HCT116 (cell line): ENCODE data around the gene NBEAL2. TPM values are rescaled to one million over a fixed set of nuclear protein-coding genes. Genes with fewer than 3 reads are reported as not detected.

ENCODE experiments used
- ATAC-seq: fragments of 200-7000 bp; cut with Tn5 transposase; 2 replicates; pipeline ENCODE4 v1.9.1; 2020; ENCODE audit warnings: mild to moderate bottlenecking, moderate library complexity
- BruUV-seq: library from RNA; stranded (reverse); fragments of 400-500 nt; replicated peaks from 2 replicates; lab custom pipeline; 2021; lab: Mats Ljungman, UMichigan
- CTCF ChIA-PET: fragments of 300-600 bp; sonication (Branson Sonifier 250); formaldehyde crosslinking; loops from one replicate; lab custom pipeline; 2021; ENCODE audit warnings: antibody characterized with exemption; lab: Charles Lee
- POLR2A ChIA-PET: fragments of 300-600, 350-600 bp; sonication (Branson Sonifier 250); formaldehyde crosslinking; loops from one replicate; lab custom pipeline; 2021; ENCODE audit warnings: antibody characterized with exemption; lab: Charles Lee
- RAD21 ChIA-PET, 2 experiments: fragments of 300-600 bp; sonication (Branson Sonifier 250); formaldehyde crosslinking; loops; one replicate each; lab custom pipeline; 2023; ENCODE audit warnings: low total read pairs in 2 of 2; ENCODE audit not compliant: uncharacterized antibody in 2 of 2, unreplicated experiment in 2 of 2, low non-redundant PET in 1 of 2; lab: Charles Lee
- DNase-seq: peaks from one replicate; pipeline ENCODE4 v3.0.0-alpha.2; 2010; ENCODE audit warnings: low read depth, low spot score
- H2AFZ ChIP-seq: fragments of 200-600 bp; shearing (Covaris generic), sonication (generic); 2 replicates; pipeline ENCODE4 v1.6.1; 2017; ENCODE audit warnings: low read depth, mixed run types, mixed read lengths, antibody characterized with exemption, low read length; ENCODE audit not compliant: poor library complexity, severe bottlenecking
- H3K27ac ChIP-seq: 2 replicates; pipeline ENCODE4 v1.5.1; 2012; ENCODE audit warnings: low read depth, low read length
- H3K27me3 ChIP-seq: fragments of 200-600 bp; sonication (generic); 2 replicates; pipeline ENCODE4 v1.6.1; 2016; ENCODE audit warnings: mixed run types, low read length, mixed read lengths; ENCODE audit not compliant: insufficient read depth
- H3K36me3 ChIP-seq, 2 experiments: fragments of 200-500 bp in 1 of 2; fragments of 200-600 bp in 1 of 2; sonication (Bioruptor generic) in 1 of 2; sonication (generic) in 1 of 2; 2 replicates each; pipeline versions ENCODE4 v1.5.1 to v1.6.1; 2014 to 2016; ENCODE audit warnings: low read length in 2 of 2, inconsistent platforms in 1 of 2, mixed read lengths in 1 of 2, mixed run types in 1 of 2; ENCODE audit not compliant: insufficient read depth in 2 of 2, control insufficient read depth in 1 of 2
- H3K4me1 ChIP-seq, 2 experiments: fragments of 200-600 bp in 1 of 2; sonication (generic) in 1 of 2; 2 replicates each; pipeline versions ENCODE4 v1.5.1 to v1.6.1; 2012 to 2017; ENCODE audit warnings: low read length in 2 of 2, inconsistent platforms in 1 of 2, mild to moderate bottlenecking in 1 of 2, mixed read lengths in 1 of 2, mixed run types in 1 of 2, moderate library complexity in 1 of 2; ENCODE audit not compliant: insufficient read depth in 2 of 2, control insufficient read depth in 1 of 2
- H3K4me2 ChIP-seq: fragments of 200-600 bp; sonication (generic); 2 replicates; pipeline ENCODE4 v1.6.1; 2017; ENCODE audit warnings: mixed run types, low read length, mixed read lengths
- H3K4me3 ChIP-seq, 2 experiments: fragments of 200-600 bp in 1 of 2; sonication (generic) in 1 of 2; replicated peaks in 1 of 2; 2 replicates each; pipeline ENCODE4 v1.5.1; 2011 to 2016; ENCODE audit warnings: low read length in 2 of 2, control low read depth in 1 of 2, low read depth in 1 of 2, mild to moderate bottlenecking in 1 of 2, mixed read lengths in 1 of 2, mixed run types in 1 of 2
- H3K79me2 ChIP-seq: fragments of 200-600 bp; sonication (generic); 2 replicates; pipeline ENCODE4 v1.6.1; 2017; ENCODE audit warnings: mild to moderate bottlenecking, mixed run types, low read length, moderate library complexity, mixed read lengths; ENCODE audit not compliant: insufficient read depth
- H3K9ac ChIP-seq: fragments of 200-600 bp; sonication (generic); 2 replicates; pipeline ENCODE4 v1.6.1; 2016; ENCODE audit warnings: low read length, mixed read lengths
- H3K9me2 ChIP-seq: fragments of 200-600 bp; sonication (generic), shearing (Covaris generic); 2 replicates; pipeline ENCODE4 v1.6.1; 2017; ENCODE audit warnings: mixed run types, mild to moderate bottlenecking, moderate library complexity; ENCODE audit not compliant: insufficient read depth
- H3K9me3 ChIP-seq, 2 experiments: fragments of 200-500 bp in 1 of 2; fragments of 200-600 bp in 1 of 2; sonication (Bioruptor generic) in 1 of 2; sonication (generic) in 1 of 2; 2 replicates each; pipeline ENCODE4 v1.6.1; 2014 to 2017; ENCODE audit warnings: low read length in 2 of 2, mixed read lengths in 2 of 2, inconsistent platforms in 1 of 2, low read depth in 1 of 2, mild to moderate bottlenecking in 1 of 2, mixed run types in 1 of 2, moderate library complexity in 1 of 2; ENCODE audit not compliant: control insufficient read depth in 1 of 2, insufficient read depth in 1 of 2
- H4K20me1 ChIP-seq: fragments of 200-600 bp; sonication (generic), shearing (Covaris generic); 2 replicates; pipeline ENCODE4 v1.6.1; 2017; ENCODE audit warnings: mixed run types, mild to moderate bottlenecking, moderate library complexity; ENCODE audit not compliant: insufficient read depth
- CEBPB ChIP-seq: IDR thresholded peaks from 2 replicates; pipeline ENCODE4 v1.6.1; 2012; ENCODE audit warnings: low read depth
- EGR1 ChIP-seq: IDR thresholded peaks from 2 replicates; pipeline ENCODE4 v1.6.1; 2012; ENCODE audit warnings: low read depth
- ELF1 ChIP-seq: IDR thresholded peaks from 2 replicates; pipeline ENCODE4 v1.6.1; 2012; ENCODE audit warnings: low read depth, borderline replicate concordance
- SP1 ChIP-seq: IDR thresholded peaks from 2 replicates; pipeline ENCODE4 v1.6.1; 2012; ENCODE audit warnings: low read depth
- SRF ChIP-seq: IDR thresholded peaks from 2 replicates; pipeline ENCODE4 v1.6.1; 2012; ENCODE audit warnings: low read depth
- intact Hi-C: fragments of 100-400 bp; cut with micrococcal nuclease; formaldehyde crosslinking; loops from 2 replicates; pipeline ENCODE4 v1.10.0; 2022
- total RNA-seq: library from RNA; stranded (reverse); gene quantifications from one replicate; pipeline ENCODE4 v1.2.1, GENCODE V29; 2021; ENCODE audit not compliant: unreplicated experiment
- TF ChIP-seq, protein P1 (sequence below): IDR thresholded peaks from 2 replicates; pipeline ENCODE4 v1.6.1; 2012
- TF ChIP-seq, protein P2 (sequence below): IDR thresholded peaks from 2 replicates; pipeline ENCODE4 v1.6.1; 2012

Gene NBEAL2
- total RNA-seq, 1 experiment from 2014 or later = 72.9 TPM

- Histone ChIP-seq H3K9ac (no peak overlapping the region), H4K20me1 (no peaks in the 10 kb centered on the region), H3K4me1 (peaks cover 0 to 15% of the 10 kb centered on the region in 2 experiments; a peak in 1 of 4 replicates), H3K4me3 (no peak overlapping the region), H3K27ac (no peak overlapping the region), H2AFZ (no peak overlapping the region), H3K9me2 (no peaks in the 10 kb centered on the region), H3K4me2 (no peak overlapping the region), H3K79me2 (no peaks in the 10 kb centered on the region), H3K9me3 (no peaks in the 10 kb centered on the region), H3K27me3 (no peaks in the 10 kb centered on the region), H3K36me3 (peaks cover 0 to 18% of the 10 kb centered on the region in 2 experiments; a peak in 2 of 4 replicates)
- no peak for DNase-seq
- CTCF ChIA-PET = no interaction called here
- RAD21 ChIA-PET = no interaction called here
- POLR2A ChIA-PET = no interaction called here
- intact Hi-C loops = no loop called here
- BruUV-seq = no TSS peak
- no peak for TF ChIP-seq EGR1
- no peak for TF ChIP-seq SRF
- no peak for TF ChIP-seq ELF1
- TF ChIP-seq, protein P1, sequence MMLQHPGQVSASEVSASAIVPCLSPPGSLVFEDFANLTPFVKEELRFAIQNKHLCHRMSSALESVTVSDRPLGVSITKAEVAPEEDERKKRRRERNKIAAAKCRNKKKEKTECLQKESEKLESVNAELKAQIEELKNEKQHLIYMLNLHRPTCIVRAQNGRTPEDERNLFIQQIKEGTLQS = no peak
- no peak for ATAC-seq
These were observed 20.2 kb downstream of the NBEAL2 start for GRCh38 chr3:46999516-47000197.

DNA sequence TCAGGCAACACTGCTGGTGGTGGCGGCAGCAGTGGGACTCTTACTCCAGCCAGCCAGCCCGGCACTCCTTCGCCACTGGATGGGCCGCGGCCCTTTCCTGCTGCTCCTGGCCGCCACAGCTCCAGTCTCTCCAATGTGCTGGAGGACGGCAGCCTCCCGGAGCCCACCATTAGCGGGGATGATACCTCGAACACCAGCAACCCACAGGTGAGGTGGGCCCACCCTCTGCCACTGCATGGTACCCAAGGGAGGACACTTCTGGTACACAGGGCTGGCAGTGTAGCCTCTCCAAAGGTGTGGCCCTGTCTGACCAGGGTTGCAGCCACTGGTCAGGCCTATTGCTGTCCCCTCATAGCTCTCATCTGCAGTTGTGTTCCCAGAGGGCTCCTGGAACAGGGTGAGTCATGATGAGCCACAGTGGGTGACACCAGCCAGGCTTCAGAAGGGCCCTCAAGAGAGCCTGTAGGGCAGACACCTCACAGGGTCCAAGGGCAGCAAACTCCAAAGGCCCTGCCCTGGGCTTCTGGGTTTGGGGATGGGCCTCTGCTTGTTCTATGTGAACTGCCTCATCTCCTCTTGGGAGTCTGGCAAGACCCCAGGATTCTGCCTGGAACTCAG, 20.8 kb downstream of the NBEAL2 start:
- H3K9me2 ChIP-seq = no peaks in the 10 kb centered on the region
- H3K27me3 ChIP-seq = no peaks in the 10 kb centered on the region
- peaks cover 0 to 15% of the 10 kb centered on the region in 2 experiments; a peak in 1 of 4 replicates for H3K4me1 ChIP-seq
- intact Hi-C loops = no loop called here
- H3K9ac ChIP-seq = no peak overlapping the region
- peaks cover 0 to 17% of the 10 kb centered on the region in 2 experiments; a peak in 2 of 4 replicates for H3K36me3 ChIP-seq
- ATAC-seq (no peak; the same call in 1 of the 2 replicates), DNase-seq (no peak)
- no peak overlapping the region for H3K27ac ChIP-seq
- RAD21 ChIA-PET = no interaction called here
- POLR2A ChIA-PET = no interaction called here
- no peaks in the 10 kb centered on the region for H3K9me3 ChIP-seq
- CTCF ChIA-PET = no interaction called here
- H3K79me2 ChIP-seq = no peaks in the 10 kb centered on the region
- H4K20me1 ChIP-seq = no peaks in the 10 kb centered on the region
- no peak overlapping the region for H3K4me3 ChIP-seq
- TF ChIP-seq SP1 = no peak
- no peak for TF ChIP-seq CEBPB
- TF ChIP-seq, protein P2, sequence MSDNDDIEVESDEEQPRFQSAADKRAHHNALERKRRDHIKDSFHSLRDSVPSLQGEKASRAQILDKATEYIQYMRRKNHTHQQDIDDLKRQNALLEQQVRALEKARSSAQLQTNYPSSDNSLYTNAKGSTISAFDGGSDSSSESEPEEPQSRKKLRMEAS = no peak
- H3K4me2 ChIP-seq = 0 out of 2 replicates have a peak overlapping the region, but pooled peaks have one; percentile 7
- no TSS peak for BruUV-seq
- H2AFZ ChIP-seq = no peak overlapping the region
